Measurements from ENCODE around the gene OR52A5. TPM values are rescaled to one million over a fixed set of nuclear protein-coding genes. Genes with fewer than 3 reads are reported as not detected.
A peak's percentile ranks its signal among the peaks of the same experiment; 100 is the strongest.

The OR52A5 gene
- total and polyA plus RNA-seq, 2 of the 13 experiments (the other 11 are each of a cell fraction or from before 2014, with no cell fraction given) = not detected

DNA sequence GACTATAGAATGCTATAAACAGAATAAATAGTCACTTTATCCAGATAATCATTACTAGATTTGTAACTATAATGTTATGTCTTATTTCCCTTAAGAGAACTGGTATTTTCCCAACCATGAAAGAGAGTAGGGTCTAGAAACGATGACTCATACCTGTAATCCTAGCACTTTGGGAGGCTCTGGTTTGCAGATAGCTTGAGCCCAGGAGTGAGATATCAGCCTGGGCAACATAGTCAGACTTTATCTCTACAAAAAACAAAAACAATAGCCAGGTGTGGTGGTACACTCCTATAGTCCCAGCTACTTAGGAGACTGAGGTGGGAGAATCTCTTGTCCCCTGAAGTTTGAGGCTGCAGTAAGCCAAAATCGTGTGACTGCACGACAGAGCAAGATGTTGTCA is 30.9 kb downstream of the OR52A5 start (continued):
- TF ChIP-seq, protein P1, sequence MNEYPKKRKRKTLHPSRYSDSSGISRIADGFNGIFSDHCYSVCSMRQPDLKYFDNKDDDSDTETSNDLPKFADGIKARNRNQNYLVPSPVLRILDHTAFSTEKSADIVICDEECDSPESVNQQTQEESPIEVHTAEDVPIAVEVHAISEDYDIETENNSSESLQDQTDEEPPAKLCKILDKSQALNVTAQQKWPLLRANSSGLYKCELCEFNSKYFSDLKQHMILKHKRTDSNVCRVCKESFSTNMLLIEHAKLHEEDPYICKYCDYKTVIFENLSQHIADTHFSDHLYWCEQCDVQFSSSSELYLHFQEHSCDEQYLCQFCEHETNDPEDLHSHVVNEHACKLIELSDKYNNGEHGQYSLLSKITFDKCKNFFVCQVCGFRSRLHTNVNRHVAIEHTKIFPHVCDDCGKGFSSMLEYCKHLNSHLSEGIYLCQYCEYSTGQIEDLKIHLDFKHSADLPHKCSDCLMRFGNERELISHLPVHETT (CRISPR knock-in tag; conservative IDR thresholded peaks at IDR 0.05) = no peak
- no peak for TF ChIP-seq AGO1 (IDR thresholded peaks at IDR 0.05; ENCODE audit: low read depth, low read length, poor library complexity, severe bottlenecking)
- no peak for TF ChIP-seq TSC22D2 (CRISPR knock-in tag; IDR thresholded peaks at IDR 0.05; ENCODE audit: borderline replicate concordance)
- no peak for TF ChIP-seq GATAD2A (CRISPR knock-in tag; IDR thresholded peaks at IDR 0.05)
- TF ChIP-seq RARG (CRISPR knock-in tag; IDR thresholded peaks at IDR 0.05; ENCODE audit: low read depth) = no peak
- TF ChIP-seq, protein P2, sequence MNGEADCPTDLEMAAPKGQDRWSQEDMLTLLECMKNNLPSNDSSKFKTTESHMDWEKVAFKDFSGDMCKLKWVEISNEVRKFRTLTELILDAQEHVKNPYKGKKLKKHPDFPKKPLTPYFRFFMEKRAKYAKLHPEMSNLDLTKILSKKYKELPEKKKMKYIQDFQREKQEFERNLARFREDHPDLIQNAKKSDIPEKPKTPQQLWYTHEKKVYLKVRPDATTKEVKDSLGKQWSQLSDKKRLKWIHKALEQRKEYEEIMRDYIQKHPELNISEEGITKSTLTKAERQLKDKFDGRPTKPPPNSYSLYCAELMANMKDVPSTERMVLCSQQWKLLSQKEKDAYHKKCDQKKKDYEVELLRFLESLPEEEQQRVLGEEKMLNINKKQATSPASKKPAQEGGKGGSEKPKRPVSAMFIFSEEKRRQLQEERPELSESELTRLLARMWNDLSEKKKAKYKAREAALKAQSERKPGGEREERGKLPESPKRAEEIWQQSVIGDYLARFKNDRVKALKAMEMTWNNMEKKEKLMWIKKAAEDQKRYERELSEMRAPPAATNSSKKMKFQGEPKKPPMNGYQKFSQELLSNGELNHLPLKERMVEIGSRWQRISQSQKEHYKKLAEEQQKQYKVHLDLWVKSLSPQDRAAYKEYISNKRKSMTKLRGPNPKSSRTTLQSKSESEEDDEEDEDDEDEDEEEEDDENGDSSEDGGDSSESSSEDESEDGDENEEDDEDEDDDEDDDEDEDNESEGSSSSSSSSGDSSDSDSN (CRISPR knock-in tag; IDR thresholded peaks at IDR 0.05) = no peak
- TF ChIP-seq SCMH1 (CRISPR knock-in tag; IDR thresholded peaks at IDR 0.05; ENCODE audit: borderline replicate concordance) = no peak
- TF ChIP-seq KLF9 (CRISPR knock-in tag; IDR thresholded peaks at IDR 0.05; ENCODE audit: low read depth) = no peak
- no peak for TF ChIP-seq ZNF329 (CRISPR knock-in tag; IDR thresholded peaks at IDR 0.05; ENCODE audit: low read depth)

DNA sequence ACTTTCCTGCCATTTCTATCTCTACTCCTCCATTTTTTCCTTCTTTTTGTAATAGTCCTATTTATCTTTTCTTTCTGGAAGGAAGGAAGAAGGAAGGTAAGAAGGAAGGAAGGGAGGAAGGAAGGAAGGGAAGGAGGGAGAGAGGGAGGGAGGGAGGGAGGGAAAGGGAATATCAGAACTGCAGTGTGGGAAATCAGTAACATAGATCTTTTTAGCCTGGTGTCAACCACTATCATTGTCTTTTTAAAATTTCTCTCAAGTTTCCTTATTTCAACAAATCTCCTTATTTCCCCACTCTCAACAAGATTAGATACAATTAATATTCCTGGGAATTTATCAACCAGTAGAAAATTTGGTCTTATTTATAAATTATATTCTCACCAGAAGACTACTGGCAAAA is 35.1 kb downstream of the OR52A5 start:
- DNase-seq (ENCODE audit: low spot score) (no peak), ATAC-seq (no peak), FAIRE-seq (no peak)
- Histone ChIP-seq H3K79me2 (ENCODE audit: insufficient read depth, low read length) (no peaks in the 10 kb centered on the region), H3K9ac (ENCODE audit: insufficient read depth, low read depth, low read length) (no peak overlapping the region), H3K4me3 (replicated peaks in 1 of 3; ENCODE audit: insufficient read depth in 1 of 3, low read depth in 2 of 3, low read length in 3 of 3) (no peak overlapping the region), H3K9me3 (ENCODE audit: low read length) (no peaks in the 10 kb centered on the region), H3K27ac (ENCODE audit: extremely low read length, insufficient read depth, low read length) (no peak overlapping the region), H3K36me3 (replicated peaks in 1 of 2; ENCODE audit: control insufficient read depth in 1 of 2, insufficient read depth in 2 of 2, low read length in 2 of 2) (no peaks in the 10 kb centered on the region), H3K27me3 (ENCODE audit: control insufficient read depth in 1 of 2, insufficient read depth in 2 of 2, low read length in 2 of 2) (peaks cover 0 to 10% of the 10 kb centered on the region in 2 experiments; a peak in 2 of 5 replicates), H3K4me2 (ENCODE audit: low read depth, low read length) (no peak overlapping the region), H2AFZ (ENCODE audit: low read length) (no peak overlapping the region), H3K4me1 (ENCODE audit: insufficient read depth, low read length) (no peaks in the 10 kb centered on the region), H4K20me1 (ENCODE audit: insufficient read depth, low read length) (no peaks in the 10 kb centered on the region)
- in situ Hi-C loops (cut with HindIII; ENCODE audit: extremely low pct_ligation_motif_present, low pct_unique_long_range_greater_than_20kb) (no loop called here), intact Hi-C loops (cut with micrococcal nuclease; ENCODE audit: unreplicated experiment) (no loop called here)
- ChIA-PET POLR2A (no interaction called here), CTCF (ENCODE audit: low intra/inter-chr PET ratio, low total read pairs) (no interaction called here)
- no peak for TF ChIP-seq AHR (CRISPR knock-in tag; IDR thresholded peaks at IDR 0.05)
- TF ChIP-seq, protein P3, sequence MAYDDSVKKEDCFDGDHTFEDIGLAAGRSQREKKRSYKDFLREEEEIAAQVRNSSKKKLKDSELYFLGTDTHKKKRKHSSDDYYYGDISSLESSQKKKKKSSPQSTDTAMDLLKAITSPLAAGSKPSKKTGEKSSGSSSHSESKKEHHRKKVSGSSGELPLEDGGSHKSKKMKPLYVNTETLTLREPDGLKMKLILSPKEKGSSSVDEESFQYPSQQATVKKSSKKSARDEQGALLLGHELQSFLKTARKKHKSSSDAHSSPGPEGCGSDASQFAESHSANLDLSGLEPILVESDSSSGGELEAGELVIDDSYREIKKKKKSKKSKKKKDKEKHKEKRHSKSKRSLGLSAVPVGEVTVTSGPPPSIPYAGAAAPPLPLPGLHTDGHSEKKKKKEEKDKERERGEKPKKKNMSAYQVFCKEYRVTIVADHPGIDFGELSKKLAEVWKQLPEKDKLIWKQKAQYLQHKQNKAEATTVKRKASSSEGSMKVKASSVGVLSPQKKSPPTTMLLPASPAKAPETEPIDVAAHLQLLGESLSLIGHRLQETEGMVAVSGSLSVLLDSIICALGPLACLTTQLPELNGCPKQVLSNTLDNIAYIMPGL (CRISPR knock-in tag; IDR thresholded peaks at IDR 0.05; ENCODE audit: borderline replicate concordance in 1 of 2, low read depth in 1 of 2) = no peak
- TF ChIP-seq SOX13 (IDR thresholded peaks at IDR 0.05) = no peak
- TF ChIP-seq SOX13 (CRISPR knock-in tag; conservative IDR thresholded peaks at IDR 0.05 in 1 of 2, IDR thresholded peaks at IDR 0.05 in 1 of 2) = no peak
- peak; percentile 75 for TF ChIP-seq HNRNPK (IDR thresholded peaks at IDR 0.05; ENCODE audit: low read depth, low read length, poor library complexity, severe bottlenecking)
- 0 out of 2 replicates have a peak, but pooled peaks have one; percentile 33 for TF ChIP-seq PCBP1 (IDR thresholded peaks at IDR 0.05; ENCODE audit: borderline replicate concordance, low read depth, low read length)
- TF ChIP-seq ZNF644 (CRISPR knock-in tag; IDR thresholded peaks at IDR 0.05; ENCODE audit: low read depth) = no peak
- TF ChIP-seq SAP130 (CRISPR knock-in tag; IDR thresholded peaks at IDR 0.05; ENCODE audit: low read depth) = no peak
- no peak for TF ChIP-seq PHB2 (IDR thresholded peaks at IDR 0.05; ENCODE audit: partially characterized antibody)
- BruUV-seq (replicated peaks) = no TSS peak
